ENCODE measurements around the gene AKAP13. TPM values are rescaled to one million over a fixed set of nuclear protein-coding genes. Genes with fewer than 3 reads are reported as not detected.

Gene AKAP13
- total RNA-seq, 1 donor from 2014 or later: 73.8 TPM

DNA sequence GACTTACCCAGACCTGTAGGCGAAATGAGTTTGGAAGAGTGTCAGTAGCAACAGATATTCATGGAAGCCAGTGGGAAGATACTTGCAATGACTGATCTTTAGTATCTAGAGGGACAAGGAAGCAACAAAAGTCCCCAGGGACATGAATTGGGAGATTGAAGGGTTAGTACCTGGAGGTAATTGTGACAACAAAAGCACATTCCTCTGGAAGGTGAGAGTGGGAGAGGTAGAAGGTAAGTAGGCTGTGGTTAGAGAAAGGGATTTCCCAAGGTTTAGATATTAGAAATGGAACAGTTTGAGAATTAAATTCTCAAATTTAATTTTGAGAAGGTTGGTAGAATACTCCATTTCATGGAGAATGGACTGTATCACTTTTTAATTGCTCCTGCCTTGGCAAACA is 191.4 kb downstream of the AKAP13 start:
- Histone ChIP-seq H3K27ac (no peak overlapping the region), H2AFZ (replicated peaks) (no peak overlapping the region), H3K4me2 (no peak overlapping the region), H4K20me1 (ENCODE audit: low read depth) (peaks cover 4% of the 10 kb centered on the region), H3K27me3 (no peaks in the 10 kb centered on the region), H3K4me1 (no peaks in the 10 kb centered on the region), H3K4me3 (no peak overlapping the region), H3F3A (ENCODE audit: low read depth) (no peaks in the 10 kb centered on the region), H3K9ac (no peak overlapping the region), H3K36me3 (no peaks in the 10 kb centered on the region), H3K79me2 (ENCODE audit: low read depth) (peaks cover 21% of the 10 kb centered on the region), H3K9me3 (ENCODE audit: low read depth) (no peaks in the 10 kb centered on the region)
- Mint-ChIP-seq H3K9me3 (peaks cover 3% of the 10 kb centered on the region), H3K4me1 (peaks cover 12% of the 10 kb centered on the region), H3K27ac (no peak overlapping the region), H3K4me3 (no peak overlapping the region), H3K27me3 (ENCODE audit: insufficient read depth, low read depth) (no peaks in the 10 kb centered on the region), H3K36me3 (peaks cover 11% of the 10 kb centered on the region)
- TF ChIP-seq EZH2phosphoT487 (IDR thresholded peaks at IDR 0.05) (no peak), CTCF (IDR thresholded peaks at IDR 0.05) (no peak), EZH2 (IDR thresholded peaks at IDR 0.05) (no peak)
- DNase-seq (ENCODE audit: low spot score): no peak

DNA sequence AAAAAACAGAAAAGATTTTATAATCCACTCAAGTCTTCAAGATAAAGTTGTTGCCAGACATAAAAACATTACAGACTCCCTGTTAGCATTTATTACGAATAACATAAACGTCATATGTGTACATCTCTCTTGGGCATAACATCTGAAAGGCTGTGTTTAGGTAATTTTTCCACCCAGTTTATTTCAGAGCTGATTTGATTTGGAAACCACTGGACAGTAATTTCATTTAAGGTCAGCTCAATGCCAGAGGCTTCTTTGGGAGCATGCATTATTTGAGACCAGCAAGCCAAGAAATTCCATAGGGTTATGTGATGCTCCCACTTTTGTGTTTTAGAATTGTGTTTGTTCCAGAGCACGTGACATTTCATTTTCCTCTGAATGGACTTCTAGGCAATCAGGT is 196.0 kb downstream of the AKAP13 start:
- H3K4me3 Mint-ChIP-seq: no peak overlapping the region
- Histone ChIP-seq H2AFZ (replicated peaks) (no peak overlapping the region), H3F3A (ENCODE audit: low read depth) (no peaks in the 10 kb centered on the region), H4K20me1 (ENCODE audit: low read depth) (peaks cover 15% of the 10 kb centered on the region), H3K4me2 (no peak overlapping the region), H3K79me2 (ENCODE audit: low read depth) (peaks cover 8% of the 10 kb centered on the region), H3K9ac (no peak overlapping the region), H3K9me3 (ENCODE audit: low read depth) (no peaks in the 10 kb centered on the region), H3K4me3 (no peak overlapping the region), H3K27ac (no peak overlapping the region), H3K36me3 (no peaks in the 10 kb centered on the region), H3K27me3 (no peaks in the 10 kb centered on the region), H3K4me1 (no peaks in the 10 kb centered on the region)
- no peak for DNase-seq (ENCODE audit: low spot score)
- H3K36me3 Mint-ChIP-seq: peaks cover 31% of the 10 kb centered on the region
- TF ChIP-seq CTCF (IDR thresholded peaks at IDR 0.05): no peak
- TF ChIP-seq EZH2 (IDR thresholded peaks at IDR 0.05): no peak
- TF ChIP-seq EZH2phosphoT487 (IDR thresholded peaks at IDR 0.05): no peak
- no peak overlapping the region for H3K27ac Mint-ChIP-seq
- H3K9me3 Mint-ChIP-seq: no peaks in the 10 kb centered on the region
- H3K27me3 Mint-ChIP-seq (ENCODE audit: insufficient read depth, low read depth): no peaks in the 10 kb centered on the region
- peaks cover 24% of the 10 kb centered on the region for H3K4me1 Mint-ChIP-seq

GRCh38 chr15:85578941-85579701 is 198.7 kb downstream of the AKAP13 start:
- Mint-ChIP-seq H3K27ac (peak overlapping the region; percentile 50), H3K36me3 (peaks cover 34% of the 10 kb centered on the region), H3K4me1 (peaks cover 46% of the 10 kb centered on the region), H3K4me3 (no peak overlapping the region), H3K27me3 (ENCODE audit: insufficient read depth, low read depth) (no peaks in the 10 kb centered on the region), H3K9me3 (no peaks in the 10 kb centered on the region)
- Histone ChIP-seq H3K4me1 (peaks cover 23% of the 10 kb centered on the region), H4K20me1 (ENCODE audit: low read depth) (peaks cover 38% of the 10 kb centered on the region), H3K9me3 (ENCODE audit: low read depth) (no peaks in the 10 kb centered on the region), H3K4me2 (no peak overlapping the region), H2AFZ (replicated peaks) (no peak overlapping the region), H3K36me3 (no peaks in the 10 kb centered on the region), H3K27ac (peak overlapping the region; percentile 18), H3F3A (ENCODE audit: low read depth) (no peaks in the 10 kb centered on the region), H3K9ac (no peak overlapping the region), H3K4me3 (no peak overlapping the region), H3K79me2 (ENCODE audit: low read depth) (peaks cover 14% of the 10 kb centered on the region), H3K27me3 (no peaks in the 10 kb centered on the region)
- TF ChIP-seq EZH2phosphoT487 (IDR thresholded peaks at IDR 0.05) (no peak), CTCF (IDR thresholded peaks at IDR 0.05) (no peak), EZH2 (IDR thresholded peaks at IDR 0.05) (no peak)
- no peak for DNase-seq (ENCODE audit: low spot score)

Data from neural progenitor cell (in vitro differentiated cells).